PC-3 (cell line): Measurements from ENCODE around the gene DUOX1. TPM values are rescaled to one million over a fixed set of nuclear protein-coding genes. Genes with fewer than 3 reads are reported as not detected.

Experiments used
- ATAC-seq: fragments of 200-7000 bp; cut with Tn5 transposase; 2 replicates; pipeline ENCODE4 v1.9.1; 2020; ENCODE audit warnings: mild to moderate bottlenecking, moderate library complexity
- BruUV-seq: library from RNA; stranded (reverse); fragments of 400-500 nt; replicated peaks from 2 replicates; lab custom pipeline; 2021; lab: Mats Ljungman, UMichigan
- CTCF ChIA-PET: fragments of 300-600 bp; sonication (Branson Sonifier 250); formaldehyde crosslinking; loops from one replicate; lab custom pipeline; 2022; ENCODE audit warnings: antibody characterized with exemption; lab: Charles Lee
- POLR2A ChIA-PET: fragments of 300-600 bp; sonication (Branson Sonifier 250); formaldehyde crosslinking; loops from one replicate; lab custom pipeline; 2022; ENCODE audit warnings: antibody characterized with exemption; ENCODE audit not compliant: unreplicated experiment; lab: Charles Lee
- DNase-seq: peaks from one replicate; pipeline ENCODE4 v3.0.0-alpha.2; 2015
- H2AFZ ChIP-seq: fragments of 300-600 bp; sonication (generic); 2 replicates; pipeline ENCODE4 v1.6.0; 2016; ENCODE audit warnings: antibody characterized with exemption, low read length
- H3F3A ChIP-seq: fragments of 300-600 bp; sonication (generic); one replicate; pipeline ENCODE4 v1.6.0; 2017; ENCODE audit warnings: antibody characterized with exemption, low read length, control low read depth, mild to moderate bottlenecking; ENCODE audit not compliant: unreplicated experiment
- H3K27ac ChIP-seq: fragments of 300-600 bp; sonication (generic); 2 replicates; pipeline ENCODE4 v1.5.1; 2016; ENCODE audit warnings: mild to moderate bottlenecking, low read length
- H3K27me3 ChIP-seq: fragments of 300-600 bp; sonication (generic); 2 replicates; pipeline ENCODE4 v1.6.1; 2016; ENCODE audit warnings: low read length, mixed read lengths
- H3K36me3 ChIP-seq: fragments of 300-600 bp; sonication (generic); 2 replicates; pipeline ENCODE4 v1.6.1; 2016; ENCODE audit warnings: low read depth, mixed run types, low read length, mixed read lengths
- H3K4me1 ChIP-seq: fragments of 300-600 bp; sonication (generic); 2 replicates; pipeline ENCODE4 v1.5.1; 2016; ENCODE audit warnings: low read length; ENCODE audit not compliant: insufficient read depth
- H3K4me2 ChIP-seq: fragments of 300-600 bp; sonication (generic); 2 replicates; pipeline ENCODE4 v1.6.0; 2016; ENCODE audit warnings: low read length
- H3K4me3 ChIP-seq: fragments of 300-600 bp; sonication (generic); 2 replicates; pipeline ENCODE4 v1.5.1; 2016; ENCODE audit warnings: mild to moderate bottlenecking, low read length, mixed read lengths
- H3K79me2 ChIP-seq: fragments of 300-600 bp; sonication (generic); 2 replicates; pipeline ENCODE4 v1.6.1; 2017; ENCODE audit warnings: low read length, mixed read lengths
- H3K9ac ChIP-seq: fragments of 300-600 bp; sonication (generic); 2 replicates; pipeline ENCODE4 v1.6.0; 2016; ENCODE audit warnings: mild to moderate bottlenecking, low read length
- H3K9me2 ChIP-seq: fragments of 300-600 bp; sonication (generic); replicated peaks from 2 replicates; pipeline ENCODE4 v1.6.1; 2016; ENCODE audit warnings: mixed run types, low read length, mixed read lengths
- H3K9me3 ChIP-seq: fragments of 300-600 bp; sonication (generic); 2 replicates; pipeline ENCODE4 v1.6.1; 2016; ENCODE audit warnings: low read length, mixed read lengths
- H4K20me1 ChIP-seq: fragments of 300-600 bp; sonication (generic); 2 replicates; pipeline ENCODE4 v1.6.1; 2016; ENCODE audit warnings: low read length, mixed read lengths
- EZH2 ChIP-seq: fragments of 300-600 bp; sonication (generic); IDR thresholded peaks from one replicate; pipeline ENCODE4 v1.6.1; 2017; ENCODE audit warnings: antibody characterized with exemption, mild to moderate bottlenecking, low read length; ENCODE audit not compliant: unreplicated experiment
- EZH2phosphoT487 ChIP-seq: fragments of 300-600 bp; sonication (generic); IDR thresholded peaks from 2 replicates; pipeline ENCODE4 v1.6.1; 2018; ENCODE audit warnings: mild to moderate bottlenecking, antibody characterized with exemption, low read length, borderline replicate concordance
- intact Hi-C: fragments of 100-400 bp; cut with micrococcal nuclease; formaldehyde crosslinking; loops from 2 replicates; pipeline ENCODE4 v1.9.0; 2023
- total RNA-seq: library from RNA; depleted of rRNA; stranded (reverse); fragments of >200 nt; gene quantifications from 2 replicates; pipeline ENCODE4 v1.2.3, GENCODE V29; 2014
- TF ChIP-seq, protein P1 (sequence below): fragments of 300-600 bp; sonication (generic); conservative IDR thresholded peaks from 2 replicates; pipeline ENCODE4 v1.5.1; 2017; ENCODE audit warnings: antibody characterized with exemption, low read depth, mild to moderate bottlenecking, low read length

The DUOX1 gene
- total RNA-seq, 1 experiment from 2014 or later = not detected

DNA sequence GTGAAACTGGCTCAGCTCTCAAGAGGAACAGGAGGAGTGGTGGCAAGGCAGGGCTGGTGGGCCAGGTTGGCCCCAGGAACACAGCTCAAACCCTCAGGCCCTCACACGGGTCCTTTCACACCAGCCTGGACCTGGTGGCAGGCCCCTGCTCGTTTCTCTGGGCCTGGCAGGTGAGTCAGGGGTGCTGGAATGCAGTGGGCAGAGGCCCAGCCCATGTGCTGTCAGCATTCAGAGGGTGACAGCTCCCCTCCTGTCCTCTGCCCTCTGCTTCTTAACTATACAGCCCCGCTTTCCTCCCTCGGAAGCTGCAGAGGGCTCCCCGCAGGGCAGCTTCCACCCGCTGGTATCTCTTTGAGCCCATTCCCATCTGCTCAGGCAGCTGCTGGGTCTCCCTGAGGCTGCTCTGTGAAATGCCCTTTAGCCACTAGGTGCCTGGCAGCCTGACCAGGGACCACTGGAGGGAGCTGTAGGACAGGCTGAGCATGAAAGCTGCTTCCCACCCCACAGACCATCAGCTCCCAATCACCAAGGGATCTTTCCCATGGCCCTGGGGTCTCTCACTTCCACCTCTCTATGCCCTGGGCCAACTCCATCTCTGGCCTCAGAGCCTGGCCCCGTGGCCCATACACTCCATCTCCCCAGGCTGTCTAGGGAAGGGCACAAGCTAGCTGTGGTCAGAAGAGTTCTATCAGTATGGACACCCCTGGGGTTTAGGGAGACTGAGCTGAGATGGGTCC is 33.1 kb downstream of the DUOX1 start:
- Histone ChIP-seq H3K9me2 (no peaks in the 10 kb centered on the region), H3K4me3 (no peak overlapping the region; the same call in 1 of the 2 replicates), H3K79me2 (no peaks in the 10 kb centered on the region), H3F3A (no peaks in the 10 kb centered on the region), H3K27ac (peak overlapping the region; percentile 60), H4K20me1 (no peaks in the 10 kb centered on the region), H3K36me3 (no peaks in the 10 kb centered on the region), H3K4me2 (peak overlapping the region; percentile 60), H3K9me3 (no peaks in the 10 kb centered on the region), H2AFZ (peak overlapping the region; percentile 67), H3K9ac (0 out of 2 replicates have a peak overlapping the region, but pooled peaks have one; percentile 15), H3K27me3 (no peaks in the 10 kb centered on the region), H3K4me1 (peaks cover 29% of the 10 kb centered on the region)
- DNase-seq = peak; percentile 84
- TF ChIP-seq, protein P1, sequence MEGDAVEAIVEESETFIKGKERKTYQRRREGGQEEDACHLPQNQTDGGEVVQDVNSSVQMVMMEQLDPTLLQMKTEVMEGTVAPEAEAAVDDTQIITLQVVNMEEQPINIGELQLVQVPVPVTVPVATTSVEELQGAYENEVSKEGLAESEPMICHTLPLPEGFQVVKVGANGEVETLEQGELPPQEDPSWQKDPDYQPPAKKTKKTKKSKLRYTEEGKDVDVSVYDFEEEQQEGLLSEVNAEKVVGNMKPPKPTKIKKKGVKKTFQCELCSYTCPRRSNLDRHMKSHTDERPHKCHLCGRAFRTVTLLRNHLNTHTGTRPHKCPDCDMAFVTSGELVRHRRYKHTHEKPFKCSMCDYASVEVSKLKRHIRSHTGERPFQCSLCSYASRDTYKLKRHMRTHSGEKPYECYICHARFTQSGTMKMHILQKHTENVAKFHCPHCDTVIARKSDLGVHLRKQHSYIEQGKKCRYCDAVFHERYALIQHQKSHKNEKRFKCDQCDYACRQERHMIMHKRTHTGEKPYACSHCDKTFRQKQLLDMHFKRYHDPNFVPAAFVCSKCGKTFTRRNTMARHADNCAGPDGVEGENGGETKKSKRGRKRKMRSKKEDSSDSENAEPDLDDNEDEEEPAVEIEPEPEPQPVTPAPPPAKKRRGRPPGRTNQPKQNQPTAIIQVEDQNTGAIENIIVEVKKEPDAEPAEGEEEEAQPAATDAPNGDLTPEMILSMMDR = peak; percentile 97
- no peak for TF ChIP-seq EZH2
- BruUV-seq = no TSS peak
- CTCF ChIA-PET = interaction anchor here (0.5 to 2.7 kb wide), 20 partner anchors 15 to 434 kb away, joined by 3 to 36 read pairs (median 4); no protein-coding TSS in a partner anchor
- intact Hi-C loops = loop anchor here (1.0 to 10.0 kb wide), 6 partner anchors 35 to 292 kb away; no protein-coding TSS in a partner anchor
- peak; percentile 73 for ATAC-seq
- POLR2A ChIA-PET = interaction anchor here (0.5 to 0.9 kb wide), 2 partner anchors 12 to 38 kb away, joined by 3 to 8 read pairs; no protein-coding TSS in a partner anchor

DNA sequence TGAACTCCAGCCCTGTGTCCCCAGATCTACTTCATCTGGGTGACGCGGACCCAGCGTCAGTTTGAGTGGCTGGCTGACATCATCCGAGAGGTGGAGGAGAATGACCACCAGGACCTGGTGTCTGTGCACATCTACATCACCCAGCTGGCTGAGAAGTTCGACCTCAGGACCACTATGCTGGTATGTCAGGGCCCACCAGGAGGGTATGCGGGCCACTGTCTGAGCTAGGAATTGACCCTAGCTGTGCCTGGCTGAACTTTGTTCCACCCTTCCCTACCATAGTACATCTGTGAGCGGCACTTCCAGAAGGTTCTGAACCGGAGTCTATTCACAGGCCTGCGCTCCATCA is 33.7 kb downstream of the DUOX1 start:
- ATAC-seq (no peak), DNase-seq (no peak)
- Histone ChIP-seq H3K27me3 (no peaks in the 10 kb centered on the region), H3K36me3 (no peaks in the 10 kb centered on the region), H2AFZ (no peak overlapping the region), H3K9me3 (no peaks in the 10 kb centered on the region), H3K4me1 (peaks cover 24% of the 10 kb centered on the region), H3K27ac (no peak overlapping the region), H3K9ac (no peak overlapping the region), H3K4me2 (no peak overlapping the region), H3K79me2 (no peaks in the 10 kb centered on the region), H3K9me2 (no peaks in the 10 kb centered on the region), H3F3A (no peaks in the 10 kb centered on the region), H4K20me1 (no peaks in the 10 kb centered on the region), H3K4me3 (no peak overlapping the region)
- TF ChIP-seq EZH2phosphoT487 (no peak), EZH2 (no peak)
- TF ChIP-seq, protein P1 = no peak
- BruUV-seq = no TSS peak
- intact Hi-C loops = loop anchor here (1.0 to 10.0 kb wide), 6 partner anchors 35 to 291 kb away; no protein-coding TSS in a partner anchor
- ChIA-PET POLR2A (interaction anchor here (0.5 to 0.9 kb wide), 2 partner anchors 12 to 38 kb away, joined by 3 to 8 read pairs; no protein-coding TSS in a partner anchor), CTCF (interaction anchor here (0.6 to 2.7 kb wide), 16 partner anchors 16 to 141 kb away, joined by 3 to 36 read pairs (median 4); no protein-coding TSS in a partner anchor)
